Neuronal stem cell (in vitro differentiated cells): ENCODE results near the gene SIK1.

Experiments
- DNase-seq: peaks from one replicate; pipeline ENCODE4 v3.0.0-alpha.2; 2013; ENCODE audit warnings: low spot score
- H2AFZ ChIP-seq: one replicate; pipeline ENCODE4 v1.6.1; 2013; ENCODE audit warnings: mild to moderate bottlenecking, low read length, inconsistent platforms
- H2AK5ac ChIP-seq: 2 replicates; pipeline ENCODE4 v1.6.1; 2013; ENCODE audit warnings: low read depth, mild to moderate bottlenecking, inconsistent platforms, low read length, moderate library complexity, mixed read lengths
- H2BK120ac ChIP-seq: 2 replicates; pipeline ENCODE4 v1.6.1; 2013; ENCODE audit warnings: low read depth, mild to moderate bottlenecking, inconsistent platforms, low read length, moderate library complexity, mixed read lengths
- H2BK12ac ChIP-seq: one replicate; pipeline ENCODE4 v1.6.1; 2013; ENCODE audit warnings: low read length, inconsistent platforms
- H2BK15ac ChIP-seq: 2 replicates; pipeline ENCODE4 v1.6.1; 2013; ENCODE audit warnings: mild to moderate bottlenecking, low read length, inconsistent platforms, mixed read lengths
- H2BK5ac ChIP-seq: one replicate; pipeline ENCODE4 v1.6.1; 2013; ENCODE audit warnings: inconsistent platforms, mild to moderate bottlenecking, low read length, moderate library complexity
- H3K14ac ChIP-seq: one replicate; pipeline ENCODE4 v1.6.1; 2013; ENCODE audit warnings: low read length, inconsistent platforms
- H3K18ac ChIP-seq: 2 replicates; pipeline ENCODE4 v1.6.1; 2013; ENCODE audit warnings: low read length, inconsistent platforms
- H3K23ac ChIP-seq: 2 replicates; pipeline ENCODE4 v1.6.1; 2013; ENCODE audit warnings: low read depth, mild to moderate bottlenecking, mixed read lengths, low read length, inconsistent platforms; ENCODE audit not compliant: poor library complexity
- H3K27ac ChIP-seq: replicated peaks from 3 replicates; pipeline ENCODE4 v1.5.1; 2013; ENCODE audit warnings: low read length, inconsistent platforms
- H3K27me3 ChIP-seq, 3 experiments: 2 replicates each; pipeline ENCODE4 v1.6.1; 2013; ENCODE audit warnings: low read length in 3 of 3, mild to moderate bottlenecking in 2 of 3, inconsistent platforms in 1 of 3, low read depth in 1 of 3, mixed read lengths in 1 of 3, moderate library complexity in 1 of 3; ENCODE audit not compliant: control insufficient read depth in 3 of 3, insufficient read depth in 3 of 3
- H3K36me3 ChIP-seq, 2 donors: replicated peaks in 1 of 2; 2 replicates each; pipeline ENCODE4 v1.6.1; 2013; ENCODE audit warnings: low read length in 2 of 2; ENCODE audit not compliant: control insufficient read depth in 2 of 2, insufficient read depth in 2 of 2
- H3K4ac ChIP-seq: 2 replicates; pipeline ENCODE4 v1.6.1; 2013; ENCODE audit warnings: inconsistent platforms, mild to moderate bottlenecking, low read length, moderate library complexity
- H3K4me1 ChIP-seq, 2 donors: 1 replicate in 1 of 2; 2 replicates in 1 of 2; pipeline ENCODE4 v1.6.1; 2013; ENCODE audit warnings: low read length in 2 of 2, low read depth in 1 of 2; ENCODE audit not compliant: control insufficient read depth in 2 of 2, insufficient read depth in 1 of 2
- H3K4me2 ChIP-seq: one replicate; pipeline ENCODE4 v1.6.1; 2013; ENCODE audit warnings: mild to moderate bottlenecking, low read length, inconsistent platforms; ENCODE audit not compliant: insufficient read depth, poor library complexity, severe bottlenecking
- H3K4me3 ChIP-seq, 2 donors: 2 replicates each; pipeline ENCODE4 v1.5.1; 2013; ENCODE audit warnings: low read length in 2 of 2, mild to moderate bottlenecking in 2 of 2, inconsistent platforms in 1 of 2, moderate library complexity in 1 of 2
- H3K79me1 ChIP-seq: one replicate; pipeline ENCODE4 v1.6.1; 2013; ENCODE audit warnings: low read depth, mild to moderate bottlenecking, inconsistent platforms, low read length, moderate library complexity
- H3K9ac ChIP-seq: one replicate; pipeline ENCODE4 v1.6.1; 2013; ENCODE audit warnings: mild to moderate bottlenecking, low read depth, low read length, inconsistent platforms; ENCODE audit not compliant: poor library complexity
- H3K9me3 ChIP-seq, 2 donors: replicated peaks in 1 of 2; 2 replicates each; pipeline versions ENCODE3 to v1.6.1; 2013; ENCODE audit warnings: low read length in 2 of 2, mild to moderate bottlenecking in 2 of 2, inconsistent platforms in 1 of 2, low read depth in 1 of 2, mixed read lengths in 1 of 2, moderate library complexity in 1 of 2; ENCODE audit not compliant: control insufficient read depth in 2 of 2, insufficient read depth in 1 of 2
- H4K8ac ChIP-seq: one replicate; pipeline ENCODE4 v1.6.1; 2013; ENCODE audit warnings: low read depth, mild to moderate bottlenecking, inconsistent platforms, low read length, moderate library complexity
- H4K91ac ChIP-seq: one replicate; pipeline ENCODE4 v1.6.1; 2013; ENCODE audit warnings: low read length, low read depth, mild to moderate bottlenecking, inconsistent platforms; ENCODE audit not compliant: poor library complexity
- WGBS, 2 donors: extraction: QIAGEN DNeasy Blood & Tissue Kit; methylation state at CpG; one replicate each; pipeline ENCODE4 v1.1.7; 2013; ENCODE audit warnings: missing lambda C conversion rate in 2 of 2, mixed read lengths in 1 of 2; ENCODE audit not compliant: insufficient read length in 2 of 2, insufficient replicate concordance in 1 of 2; ENCODE audit errors: extremely low coverage in 2 of 2; 5-methylcytosine and 5-hydroxymethylcytosine counted together

Gene SIK1

GRCh38 chr21:43369124-43369523, 57.8 kb downstream of the SIK1 start:
- peak overlapping the region; percentile 97 for H2BK15ac ChIP-seq
- peaks cover 0 to 2% (median 0%) of the 10 kb centered on the region in 3 experiments for H3K27me3 ChIP-seq
- H3K4me2 ChIP-seq: no peak overlapping the region
- peak overlapping the region; percentile 26 for H2AFZ ChIP-seq
- peak overlapping the region; percentile 6 for H3K18ac ChIP-seq
- H2AK5ac ChIP-seq: peak overlapping the region; percentile 24
- no peak overlapping the region for H4K8ac ChIP-seq
- no peak overlapping the region for H3K27ac ChIP-seq
- H3K4me1 ChIP-seq: peaks cover 11 to 30% of the 10 kb centered on the region in 2 donors
- H3K23ac ChIP-seq: peak overlapping the region; percentile 8
- H3K9ac ChIP-seq: no peak overlapping the region
- H2BK120ac ChIP-seq: no peak overlapping the region
- no peak overlapping the region for H2BK5ac ChIP-seq
- no CpG with 5 or more reads among the region's 14 CpGs for WGBS, 2 donors
- DNase-seq: no peak
- no peaks in the 10 kb centered on the region for H3K36me3 ChIP-seq
- peak overlapping the region; percentile 4 for H3K4ac ChIP-seq
- peak overlapping the region; percentile 58 for H3K14ac ChIP-seq
- no peak overlapping the region for H2BK12ac ChIP-seq
- H3K4me3 ChIP-seq: no peak overlapping the region
- no peak overlapping the region for H4K91ac ChIP-seq
- H3K79me1 ChIP-seq: no peaks in the 10 kb centered on the region
- H3K9me3 ChIP-seq: peaks cover 0 to 3% of the 10 kb centered on the region in 2 donors

DNA sequence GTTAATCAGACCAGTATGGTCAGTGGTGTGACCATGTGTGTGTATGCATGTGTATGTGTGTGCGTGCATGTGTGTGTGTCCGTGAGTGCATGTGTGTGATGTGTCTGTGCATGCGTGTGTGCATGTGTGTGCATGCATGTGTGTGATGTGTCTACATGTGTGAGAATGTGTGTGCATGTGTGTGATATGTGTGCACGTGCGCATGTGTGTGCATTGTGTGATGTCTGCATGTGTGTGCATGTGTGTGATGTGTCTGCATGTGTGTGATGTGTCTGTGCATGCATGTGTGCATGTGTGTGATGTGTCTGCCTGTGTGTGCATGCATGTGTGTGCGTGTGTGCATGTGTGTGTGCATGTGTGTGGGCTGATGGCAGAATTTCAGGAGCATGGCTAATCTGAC, 58.2 kb downstream of the SIK1 start:
- no peaks in the 10 kb centered on the region for H3K36me3 ChIP-seq
- H3K79me1 ChIP-seq: no peaks in the 10 kb centered on the region
- H3K4me3 ChIP-seq: peak overlapping the region in 1 of 2 donors; percentile 74
- peak overlapping the region; percentile 24 for H2AK5ac ChIP-seq
- no peak overlapping the region for H3K27ac ChIP-seq
- no peak overlapping the region for H3K4me2 ChIP-seq
- WGBS, 2 donors: no CpG with 5 or more reads among the region's 6 CpGs
- H3K27me3 ChIP-seq: peaks cover 0 to 2% (median 0%) of the 10 kb centered on the region in 3 experiments
- no peak for DNase-seq
- peak overlapping the region; percentile 70 for H4K8ac ChIP-seq
- H2BK5ac ChIP-seq: no peak overlapping the region
- H3K9me3 ChIP-seq: peaks cover 0 to 3% of the 10 kb centered on the region in 2 donors
- H3K9ac ChIP-seq: peak overlapping the region; percentile 81
- H3K18ac ChIP-seq: no peak overlapping the region
- H4K91ac ChIP-seq: peak overlapping the region; percentile 61
- no peak overlapping the region for H2BK12ac ChIP-seq
- no peak overlapping the region for H2BK120ac ChIP-seq
- peak overlapping the region; percentile 3 for H3K23ac ChIP-seq
- no peak overlapping the region for H2AFZ ChIP-seq
- H3K4me1 ChIP-seq: peaks cover 11 to 30% of the 10 kb centered on the region in 2 donors
- H3K14ac ChIP-seq: peak overlapping the region; percentile 72
- peak overlapping the region; percentile 4 for H3K4ac ChIP-seq
- H2BK15ac ChIP-seq: peak overlapping the region; percentile 97

DNA sequence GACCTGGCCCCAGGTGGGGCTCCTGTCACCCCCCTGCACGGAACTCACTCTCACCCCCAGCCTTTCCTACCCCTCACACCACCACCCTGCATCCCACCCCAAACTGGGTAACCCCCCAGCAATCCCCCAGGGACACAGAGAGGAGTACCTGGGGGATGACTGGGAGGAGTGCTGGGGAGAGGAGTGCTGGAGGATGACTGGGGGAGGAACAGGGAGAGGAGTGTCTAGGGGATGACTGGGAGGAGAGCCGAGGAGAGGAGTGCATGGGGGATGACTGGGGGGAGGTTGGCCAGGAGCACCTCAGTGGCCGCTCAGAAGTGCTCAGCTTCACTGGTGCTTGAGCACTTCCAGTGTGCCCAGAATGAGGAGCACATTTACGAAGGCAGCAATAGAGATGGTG, 59.1 kb downstream of the SIK1 start:
- H3K4me2 ChIP-seq: no peak overlapping the region
- H3K79me1 ChIP-seq: peaks cover 1% of the 10 kb centered on the region
- peak overlapping the region; percentile 82 for H2AK5ac ChIP-seq
- H2BK12ac ChIP-seq: no peak overlapping the region
- H3K4ac ChIP-seq: no peak overlapping the region
- no peak overlapping the region for H3K9ac ChIP-seq
- no peaks in the 10 kb centered on the region for H3K36me3 ChIP-seq
- H3K18ac ChIP-seq: peak overlapping the region; percentile 81
- peaks cover 0 to 2% (median 0%) of the 10 kb centered on the region in 3 experiments for H3K27me3 ChIP-seq
- H3K14ac ChIP-seq: peak overlapping the region; percentile 73
- H2AFZ ChIP-seq: peak overlapping the region; percentile 24
- peak overlapping the region; percentile 75 for H2BK15ac ChIP-seq
- WGBS, 2 donors: no CpG with 5 or more reads among the region's 4 CpGs
- H3K27ac ChIP-seq: no peak overlapping the region
- H2BK5ac ChIP-seq: peak overlapping the region; percentile 29
- no peak overlapping the region for H3K4me3 ChIP-seq
- no peak for DNase-seq
- no peak overlapping the region for H3K23ac ChIP-seq
- no peak overlapping the region for H4K8ac ChIP-seq
- peaks cover 11 to 30% of the 10 kb centered on the region in 2 donors for H3K4me1 ChIP-seq
- H3K9me3 ChIP-seq: peaks cover 0 to 3% of the 10 kb centered on the region in 2 donors
- H4K91ac ChIP-seq: no peak overlapping the region
- no peak overlapping the region for H2BK120ac ChIP-seq

DNA sequence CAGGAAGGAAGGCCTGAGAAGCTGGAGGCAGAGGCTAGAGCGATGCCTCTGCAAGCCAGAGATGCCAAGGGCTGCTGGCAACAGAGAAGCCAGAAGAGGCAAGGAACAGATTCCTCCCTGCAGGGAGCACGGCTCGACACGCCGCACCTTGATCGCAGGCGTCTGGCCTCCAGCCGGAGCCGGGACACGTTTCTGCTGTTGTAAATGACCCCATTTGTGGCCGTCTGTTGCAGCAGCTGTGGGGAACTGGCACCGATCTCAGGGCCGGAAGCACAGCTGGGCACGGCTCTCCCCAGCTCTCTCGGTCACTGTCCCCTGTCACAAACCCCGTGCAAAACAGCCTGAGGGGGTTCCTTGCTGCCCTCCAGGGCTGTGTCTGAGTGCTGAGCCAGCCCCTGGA, 59.6 kb downstream of the SIK1 start:
- peak overlapping the region; percentile 81 for H3K18ac ChIP-seq
- peaks cover 12 to 30% of the 10 kb centered on the region in 2 donors for H3K4me1 ChIP-seq
- peaks cover 0 to 3% of the 10 kb centered on the region in 2 donors for H3K9me3 ChIP-seq
- peak overlapping the region; percentile 82 for H2AK5ac ChIP-seq
- H3K27me3 ChIP-seq: peaks cover 0 to 2% (median 0%) of the 10 kb centered on the region in 3 experiments
- no peak overlapping the region for H2BK12ac ChIP-seq
- no peak overlapping the region for H3K4ac ChIP-seq
- H3K36me3 ChIP-seq: no peaks in the 10 kb centered on the region
- H3K23ac ChIP-seq: peak overlapping the region; percentile 14
- no peak for DNase-seq
- no peak overlapping the region for H4K91ac ChIP-seq
- H3K79me1 ChIP-seq: peaks cover 1% of the 10 kb centered on the region
- H3K27ac ChIP-seq: no peak overlapping the region
- H3K4me3 ChIP-seq: no peak overlapping the region
- peak overlapping the region; percentile 75 for H2BK15ac ChIP-seq
- H3K14ac ChIP-seq: no peak overlapping the region
- WGBS, 2 donors: no CpG with 5 or more reads among the region's 16 CpGs
- peak overlapping the region; percentile 93 for H4K8ac ChIP-seq
- no peak overlapping the region for H2BK120ac ChIP-seq
- no peak overlapping the region for H3K4me2 ChIP-seq
- peak overlapping the region; percentile 24 for H2AFZ ChIP-seq
- no peak overlapping the region for H3K9ac ChIP-seq
- H2BK5ac ChIP-seq: peak overlapping the region; percentile 29
